ENCODE measurements around the gene PCBP3. TPM values are rescaled to one million over a fixed set of nuclear protein-coding genes. Genes with fewer than 3 reads are reported as not detected.
A peak's percentile ranks its signal among the peaks of the same experiment; 100 is the strongest.

Gene PCBP3
- total RNA-seq, 1 donor from 2014 or later, result 4.6 TPM

GRCh38 chr21:45803618-45804340, 160.3 kb downstream of the PCBP3 start:
- no peaks in the 10 kb centered on the region for H3K9me3 ChIP-seq (ENCODE audit: low read depth)
- H3K27me3 ChIP-seq, result no peaks in the 10 kb centered on the region
- no peaks in the 10 kb centered on the region for H4K20me1 ChIP-seq (ENCODE audit: low read depth)
- peaks cover 6% of the 10 kb centered on the region for H3K4me1 Mint-ChIP-seq
- no peaks in the 10 kb centered on the region for H3K36me3 ChIP-seq
- peaks cover 5% of the 10 kb centered on the region for H3K27me3 Mint-ChIP-seq (ENCODE audit: insufficient read depth, low read depth)
- no peak overlapping the region for H3K4me3 ChIP-seq
- H3K27ac Mint-ChIP-seq, result no peak overlapping the region
- H3K4me3 Mint-ChIP-seq, result no peak overlapping the region
- H3K4me2 ChIP-seq, result no peak overlapping the region
- no peak overlapping the region for H3K9ac ChIP-seq
- no peak for DNase-seq (ENCODE audit: low spot score)
- no peak overlapping the region for H2AFZ ChIP-seq (replicated peaks)
- TF ChIP-seq CTCF (IDR thresholded peaks at IDR 0.05) (no peak), EZH2phosphoT487 (IDR thresholded peaks at IDR 0.05) (no peak), EZH2 (IDR thresholded peaks at IDR 0.05) (no peak)
- H3F3A ChIP-seq (ENCODE audit: low read depth), result no peaks in the 10 kb centered on the region
- no peak overlapping the region for H3K27ac ChIP-seq
- H3K4me1 ChIP-seq, result peaks cover 6% of the 10 kb centered on the region
- no peaks in the 10 kb centered on the region for H3K36me3 Mint-ChIP-seq
- no peaks in the 10 kb centered on the region for H3K79me2 ChIP-seq (ENCODE audit: low read depth)
- peaks cover 3% of the 10 kb centered on the region for H3K9me3 Mint-ChIP-seq

GRCh38 chr21:45804809-45805313, 161.3 kb downstream of the PCBP3 start:
- H3K79me2 ChIP-seq (ENCODE audit: low read depth), result no peaks in the 10 kb centered on the region
- H3K27me3 ChIP-seq, result no peaks in the 10 kb centered on the region
- H3K4me3 Mint-ChIP-seq, result no peak overlapping the region
- no peaks in the 10 kb centered on the region for H3F3A ChIP-seq (ENCODE audit: low read depth)
- H3K9ac ChIP-seq, result no peak overlapping the region
- H3K27ac ChIP-seq, result no peak overlapping the region
- DNase-seq (ENCODE audit: low spot score), result no peak
- no peaks in the 10 kb centered on the region for H3K36me3 ChIP-seq
- no peaks in the 10 kb centered on the region for H3K36me3 Mint-ChIP-seq
- H3K9me3 ChIP-seq (ENCODE audit: low read depth), result no peaks in the 10 kb centered on the region
- H3K27ac Mint-ChIP-seq, result peak overlapping the region; percentile 50
- peaks cover 6% of the 10 kb centered on the region for H3K4me1 Mint-ChIP-seq
- H2AFZ ChIP-seq (replicated peaks), result no peak overlapping the region
- H3K4me1 ChIP-seq, result peaks cover 6% of the 10 kb centered on the region
- H3K4me3 ChIP-seq, result no peak overlapping the region
- H3K27me3 Mint-ChIP-seq (ENCODE audit: insufficient read depth, low read depth), result peaks cover 5% of the 10 kb centered on the region
- H3K4me2 ChIP-seq, result no peak overlapping the region
- no peaks in the 10 kb centered on the region for H4K20me1 ChIP-seq (ENCODE audit: low read depth)
- TF ChIP-seq EZH2phosphoT487 (IDR thresholded peaks at IDR 0.05) (no peak), EZH2 (IDR thresholded peaks at IDR 0.05) (no peak), CTCF (IDR thresholded peaks at IDR 0.05) (no peak)
- peaks cover 3% of the 10 kb centered on the region for H3K9me3 Mint-ChIP-seq

- Histone ChIP-seq H4K20me1 (ENCODE audit: low read depth) (no peaks in the 10 kb centered on the region), H3K9me3 (ENCODE audit: low read depth) (no peaks in the 10 kb centered on the region), H2AFZ (replicated peaks) (no peak overlapping the region), H3K27ac (no peak overlapping the region), H3K79me2 (ENCODE audit: low read depth) (no peaks in the 10 kb centered on the region), H3K4me3 (no peak overlapping the region), H3K36me3 (no peaks in the 10 kb centered on the region), H3F3A (ENCODE audit: low read depth) (no peaks in the 10 kb centered on the region), H3K4me2 (no peak overlapping the region), H3K27me3 (no peaks in the 10 kb centered on the region), H3K4me1 (peaks cover 6% of the 10 kb centered on the region), H3K9ac (no peak overlapping the region)
- no peak for DNase-seq (ENCODE audit: low spot score)
- Mint-ChIP-seq H3K27me3 (ENCODE audit: insufficient read depth, low read depth) (peaks cover 5% of the 10 kb centered on the region), H3K4me1 (peaks cover 6% of the 10 kb centered on the region), H3K4me3 (no peak overlapping the region), H3K9me3 (peaks cover 3% of the 10 kb centered on the region), H3K36me3 (no peaks in the 10 kb centered on the region), H3K27ac (no peak overlapping the region)
- TF ChIP-seq EZH2 (IDR thresholded peaks at IDR 0.05) (no peak), EZH2phosphoT487 (IDR thresholded peaks at IDR 0.05) (no peak), CTCF (IDR thresholded peaks at IDR 0.05) (no peak)
Observed at GRCh38 chr21:45805321-45805720, 161.8 kb downstream of the PCBP3 start.
